HG02885 (cell line): ENCODE data around the gene GALNT17.

ENCODE experiments used
- ATAC-seq: cut with Tn5 transposase; IDR thresholded peaks from one replicate; pipeline ENCODE4 v1.9.1; 2021; ENCODE audit warnings: mild to moderate bottlenecking; ENCODE audit not compliant: unreplicated experiment, poor library complexity

Gene GALNT17

DNA sequence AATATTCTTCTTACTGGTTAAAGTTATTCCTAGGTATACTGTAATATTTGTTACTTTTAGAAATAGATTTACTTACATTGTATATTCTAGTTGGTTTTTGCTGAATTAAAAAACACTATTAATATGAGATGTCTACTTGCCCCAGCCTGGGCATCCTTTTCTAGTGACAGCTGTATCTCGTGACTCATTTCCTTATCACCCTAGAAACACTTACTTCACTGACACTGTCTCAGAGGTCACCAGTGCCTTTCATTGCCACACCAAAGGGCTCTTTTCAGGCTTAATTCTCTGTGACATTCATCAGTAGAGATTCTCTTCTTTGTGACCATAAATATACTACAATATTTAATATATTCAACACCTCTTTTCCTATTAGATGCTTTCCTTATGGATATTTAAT, 194.7 kb downstream of the GALNT17 start:
- no peak for ATAC-seq

GRCh38 chr7:71327946-71328345, 196.0 kb downstream of the GALNT17 start:
- no peak for ATAC-seq

- no peak for ATAC-seq
Measured at GRCh38 chr7:71329030-71329660, 197.2 kb downstream of the GALNT17 start.

DNA sequence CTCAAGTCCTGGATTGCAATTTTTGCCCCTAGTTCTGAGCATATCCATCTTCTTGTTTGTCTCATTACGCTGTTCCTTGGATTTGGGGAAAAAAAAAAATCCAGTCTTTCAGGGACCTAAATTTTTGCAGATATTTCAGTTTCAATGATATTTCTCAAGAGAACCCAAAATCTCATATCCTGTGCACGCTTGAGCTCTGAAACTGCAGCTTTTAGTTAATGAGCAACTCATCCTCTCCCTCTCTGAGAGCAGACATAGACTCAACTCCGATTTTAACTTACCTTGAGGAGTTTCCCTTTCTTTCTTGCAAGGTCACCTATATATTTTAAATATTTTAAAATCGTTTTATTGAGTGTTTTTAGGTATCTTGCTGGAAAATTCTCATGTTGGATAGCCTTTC, 200.3 kb downstream of the GALNT17 start:
- ATAC-seq: no peak

GRCh38 chr7:71334541-71334940, 202.6 kb downstream of the GALNT17 start:
- no peak for ATAC-seq

- ATAC-seq: no peak
Measured at GRCh38 chr7:71338866-71339265, 206.9 kb downstream of the GALNT17 start.

DNA sequence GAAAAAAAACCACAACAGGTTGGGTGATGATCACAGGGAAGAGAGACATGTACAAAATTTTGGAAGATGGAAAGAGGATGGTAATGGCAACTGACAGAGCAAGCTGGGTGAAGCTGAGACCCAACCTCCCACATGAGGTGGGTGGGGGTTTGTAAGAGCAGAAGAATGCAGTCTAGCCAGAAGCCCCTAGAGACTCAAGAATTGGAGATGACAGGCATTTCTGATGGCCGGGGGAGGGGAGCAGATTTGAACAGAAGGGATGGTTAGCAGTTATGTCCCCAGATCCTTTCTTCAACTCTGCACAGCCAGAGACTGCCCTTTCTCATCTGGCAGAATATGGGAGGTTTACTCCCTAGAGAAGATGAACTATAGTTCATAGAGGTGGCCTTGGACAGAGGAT, 208.0 kb downstream of the GALNT17 start:
- ATAC-seq: no peak

DNA sequence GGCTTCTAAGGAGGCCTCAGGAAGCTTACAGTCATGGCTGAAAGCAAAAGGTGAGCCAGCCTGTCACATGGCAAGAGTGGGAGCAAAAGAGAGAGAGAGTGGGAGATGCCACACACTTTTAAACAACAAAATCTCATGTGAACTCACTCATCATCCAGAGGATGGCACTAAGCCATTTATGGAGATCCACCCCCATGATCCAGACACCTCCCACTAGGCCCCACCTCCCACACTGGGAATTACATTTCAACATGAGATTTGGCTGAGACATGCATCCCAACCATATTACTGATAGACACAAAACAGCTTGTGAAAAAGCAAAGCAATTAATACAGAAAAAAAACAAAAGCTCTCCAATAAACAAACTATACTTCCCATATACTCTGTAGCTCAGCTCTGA, 210.3 kb downstream of the GALNT17 start:
- ATAC-seq: no peak

GRCh38 chr7:71343039-71343438, 211.1 kb downstream of the GALNT17 start:
- no peak for ATAC-seq

GRCh38 chr7:71343892-71344291, 211.9 kb downstream of the GALNT17 start:
- no peak for ATAC-seq

DNA sequence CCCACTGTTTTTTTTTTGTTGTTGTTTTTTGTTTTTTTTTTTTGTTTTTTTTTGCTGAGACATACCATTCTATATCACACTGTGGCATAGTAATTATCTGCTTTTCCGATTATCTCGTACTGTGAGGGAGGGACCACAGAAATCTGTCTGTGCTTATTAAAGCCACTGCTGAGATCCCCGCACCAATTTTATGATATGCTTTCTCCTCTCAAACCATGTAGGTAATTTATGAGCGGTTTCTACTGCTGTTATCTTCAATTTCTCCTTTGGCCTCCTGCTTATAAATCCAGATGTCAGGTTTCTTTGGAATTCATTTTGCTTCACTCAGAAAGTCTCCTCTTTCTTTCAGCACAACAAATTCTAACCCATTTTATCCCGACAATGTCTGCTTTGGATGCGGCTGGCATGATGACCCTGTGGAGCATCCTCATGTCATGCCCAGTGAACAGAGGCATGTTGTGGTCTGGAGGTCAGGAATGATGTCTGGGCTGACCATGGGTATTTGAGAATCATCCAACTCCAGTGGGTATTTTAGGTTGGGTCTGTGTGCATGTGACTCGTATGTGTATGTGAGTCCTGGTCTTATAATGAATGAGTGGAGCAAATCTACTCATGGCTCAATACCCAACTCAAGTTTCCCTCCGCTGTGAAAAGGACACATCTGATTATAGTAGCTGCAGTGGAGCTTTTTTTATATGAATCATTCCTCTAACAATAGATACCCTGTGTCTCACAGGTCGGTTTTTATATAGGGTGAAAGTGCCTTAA, 213.4 kb downstream of the GALNT17 start:
- ATAC-seq: no peak

GRCh38 chr7:71348821-71349681, 217.1 kb downstream of the GALNT17 start:
- no peak for ATAC-seq

DNA sequence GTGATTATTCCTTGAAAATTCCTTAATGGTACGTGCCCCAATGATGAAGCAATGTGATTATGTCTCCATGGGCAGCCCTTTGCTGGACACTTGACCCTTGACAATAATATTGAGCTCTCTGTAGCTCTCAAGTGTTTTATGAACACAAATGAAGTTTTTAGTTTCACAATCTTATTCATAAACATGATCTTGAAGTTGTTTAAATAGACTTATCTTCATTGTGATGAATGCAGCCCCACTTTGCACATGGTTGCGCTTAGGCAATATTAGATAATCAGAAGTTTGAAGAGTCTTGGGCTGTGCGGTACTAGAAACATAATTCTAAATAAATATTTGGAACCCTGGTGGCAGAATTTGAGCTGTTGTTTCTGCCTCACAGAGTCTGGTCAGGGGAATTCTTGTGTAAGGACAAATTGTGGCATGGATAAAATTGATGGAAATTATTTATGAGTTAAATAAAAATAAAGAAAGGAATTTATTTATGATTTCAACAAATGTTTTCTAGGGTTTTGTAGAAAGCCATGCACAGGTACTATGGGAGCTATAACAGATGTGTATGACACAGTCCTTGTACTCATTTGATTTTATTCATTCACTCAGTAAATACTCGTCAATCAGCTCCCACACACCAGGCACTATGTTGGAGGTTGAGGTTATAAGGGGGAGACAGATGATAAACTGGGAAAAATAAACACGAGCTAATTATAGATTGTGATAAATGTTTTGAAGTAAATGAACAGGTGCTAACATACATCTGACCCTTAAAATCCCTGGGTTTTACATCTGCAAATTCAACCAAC, 217.9 kb downstream of the GALNT17 start:
- no peak for ATAC-seq

GRCh38 chr7:71350680-71351079, 218.7 kb downstream of the GALNT17 start:
- ATAC-seq: no peak

DNA sequence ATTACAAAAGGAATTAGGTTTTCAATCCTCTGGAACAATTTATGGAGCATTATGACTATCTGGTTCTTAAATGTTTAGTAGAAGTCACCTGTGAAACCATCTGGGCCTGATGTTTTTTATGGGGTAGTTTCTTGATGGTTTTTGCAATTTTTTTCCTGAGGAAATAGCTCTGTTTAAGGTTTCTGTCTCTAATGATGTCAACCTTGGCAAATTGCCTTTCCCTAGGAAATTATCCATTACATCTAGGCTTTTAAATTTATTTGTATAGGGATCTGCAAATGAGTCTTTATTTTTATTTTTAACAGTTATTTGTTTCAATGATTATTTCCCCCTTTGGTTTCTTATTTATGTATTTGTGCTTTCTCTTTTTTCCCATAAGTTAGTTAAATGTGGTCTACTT, 222.8 kb downstream of the GALNT17 start:
- no peak for ATAC-seq

DNA sequence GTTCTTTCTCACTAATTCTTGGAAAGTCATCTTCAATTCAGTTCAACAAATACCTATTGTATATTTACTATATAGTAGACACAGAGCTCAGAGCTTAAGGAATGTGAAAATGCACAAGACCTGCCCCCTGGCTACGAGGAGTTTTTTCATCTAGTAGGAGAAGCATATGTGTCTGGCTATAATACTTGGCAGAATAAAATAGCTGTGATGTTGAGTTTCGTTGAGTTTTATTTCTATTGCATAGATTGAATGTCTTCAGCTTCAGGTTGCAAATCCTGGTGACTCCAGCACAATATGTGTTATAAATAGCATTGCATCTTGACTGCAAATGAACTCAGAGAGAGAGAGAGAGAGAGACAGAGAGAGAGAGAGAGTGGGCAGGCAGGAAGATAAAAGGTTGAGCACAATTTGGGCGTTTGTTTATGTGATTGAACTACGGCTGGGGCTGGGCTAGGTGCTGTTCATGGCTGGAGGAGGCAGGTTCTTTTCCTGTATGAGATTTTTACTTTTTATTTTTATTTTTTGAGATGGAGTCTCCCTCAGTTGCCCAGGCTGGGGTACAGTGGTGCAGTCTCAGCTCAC, 229.6 kb downstream of the GALNT17 start:
- ATAC-seq: no peak

GRCh38 chr7:71362240-71362639, 230.3 kb downstream of the GALNT17 start:
- ATAC-seq: no peak

DNA sequence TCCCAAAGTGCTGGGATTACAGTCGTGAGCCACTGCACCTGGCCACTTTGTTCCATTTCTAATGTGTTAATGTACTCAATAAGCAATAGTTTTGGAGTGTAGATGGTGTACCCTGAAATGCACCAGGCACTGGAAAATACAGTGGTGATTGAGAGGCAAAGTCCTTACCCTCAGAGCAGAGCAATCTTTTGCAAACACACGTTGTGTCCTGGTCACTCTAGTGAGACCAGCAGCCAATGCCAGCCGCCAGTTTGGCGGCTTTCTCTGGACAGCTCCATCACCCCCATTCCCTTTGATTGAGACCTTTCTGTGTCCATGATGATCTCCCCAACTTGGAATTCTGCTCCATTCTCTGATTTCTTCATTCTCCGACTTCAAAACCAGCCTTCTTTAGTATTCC, 231.3 kb downstream of the GALNT17 start:
- no peak for ATAC-seq

GRCh38 chr7:71363627-71364026, 231.7 kb downstream of the GALNT17 start:
- no peak for ATAC-seq

GRCh38 chr7:71364551-71364950, 232.6 kb downstream of the GALNT17 start:
- no peak for ATAC-seq
